Heart left ventricle (tissue), 13 donors: ENCODE measurements around the gene NEURL3.

ENCODE experiments used
- POLR2A ChIP-seq, 2 donors: fragments of 450-650 bp; IDR thresholded peaks; one replicate each; pipeline ENCODE4 v1.6.1; 2017; ENCODE audit warnings: antibody characterized with exemption in 2 of 2, mild to moderate bottlenecking in 2 of 2, moderate library complexity in 2 of 2
- TF ChIP-seq, protein P1 (sequence below), 12 donors: fragments of 200-600 bp; sonication (generic) in 4 of 12; IDR thresholded peaks; one replicate each; pipeline versions ENCODE4 v1.5.0 to v1.8.0; 2018 to 2022; ENCODE audit warnings: antibody characterized with exemption in 12 of 12, mild to moderate bottlenecking in 5 of 12
- donor health status: ischemic (EF 13 %, LVEDD 7.1; RV severe dilation, severe dysfunction).
- donor health status: DM: no; HTN: yes; CAD: no.
- donor health status: DM: no; HTN: no; CAD: no.
- donor health status: ischemic (EF 25% LVEDD 6.9; RV normal size, moderate dysfunction).
- donor health status: ischemic (EF 25% LVEDD 5.7; RV mildly dilated, moderate dysfunction).
- donor health status: ischemic (EF 35%, LVEDD 5.7; RV mildly dilated, moderate dysfunction).
- donor health status: nonischemic (EF 11% LVEDD 7.7; RV severe dilation, severe dysfunction).
- donor health status: DM: yes; HTN: yes; CAD: no.
- donor health status: PGD.
- donor health status: ischemic (EF 29% LVEDD 5.4; RV normal size, mild dysfunction).
- donor health status: nonischemic (EF 23%, LVEDD 6.1; RV moderate dilation, normal function).

DNA sequence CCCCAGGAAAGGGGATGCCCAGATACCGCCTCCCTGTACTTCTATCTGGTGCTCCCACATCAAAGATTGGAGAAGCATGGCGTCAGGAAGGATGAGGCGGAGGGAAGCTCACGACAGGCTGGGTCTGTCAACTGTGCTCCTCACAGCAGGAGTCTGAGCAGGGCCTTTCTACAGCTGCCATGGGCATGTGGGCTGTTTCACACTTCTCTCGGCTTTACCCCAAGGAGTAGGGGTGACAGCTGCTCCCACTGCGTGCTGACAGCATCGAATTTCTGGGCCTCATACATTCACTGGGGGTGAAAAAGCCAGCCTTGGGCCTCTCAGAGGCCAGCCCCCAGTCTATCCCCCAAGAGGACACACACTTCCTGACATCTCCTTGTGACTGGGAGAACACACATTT, 21.1 kb downstream of the NEURL3 start:
- TF ChIP-seq, protein P1, sequence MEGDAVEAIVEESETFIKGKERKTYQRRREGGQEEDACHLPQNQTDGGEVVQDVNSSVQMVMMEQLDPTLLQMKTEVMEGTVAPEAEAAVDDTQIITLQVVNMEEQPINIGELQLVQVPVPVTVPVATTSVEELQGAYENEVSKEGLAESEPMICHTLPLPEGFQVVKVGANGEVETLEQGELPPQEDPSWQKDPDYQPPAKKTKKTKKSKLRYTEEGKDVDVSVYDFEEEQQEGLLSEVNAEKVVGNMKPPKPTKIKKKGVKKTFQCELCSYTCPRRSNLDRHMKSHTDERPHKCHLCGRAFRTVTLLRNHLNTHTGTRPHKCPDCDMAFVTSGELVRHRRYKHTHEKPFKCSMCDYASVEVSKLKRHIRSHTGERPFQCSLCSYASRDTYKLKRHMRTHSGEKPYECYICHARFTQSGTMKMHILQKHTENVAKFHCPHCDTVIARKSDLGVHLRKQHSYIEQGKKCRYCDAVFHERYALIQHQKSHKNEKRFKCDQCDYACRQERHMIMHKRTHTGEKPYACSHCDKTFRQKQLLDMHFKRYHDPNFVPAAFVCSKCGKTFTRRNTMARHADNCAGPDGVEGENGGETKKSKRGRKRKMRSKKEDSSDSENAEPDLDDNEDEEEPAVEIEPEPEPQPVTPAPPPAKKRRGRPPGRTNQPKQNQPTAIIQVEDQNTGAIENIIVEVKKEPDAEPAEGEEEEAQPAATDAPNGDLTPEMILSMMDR (IDR thresholded peaks at IDR 0.05) = no peak
- TF ChIP-seq POLR2A (IDR thresholded peaks at IDR 0.05) = no peak
